GM12878 (cell line): Measurements from ENCODE around the gene RMI2. TPM values are rescaled to one million over a fixed set of nuclear protein-coding genes. Genes with fewer than 3 reads are reported as not detected.

Source experiments
- ATF7 ChIP-seq: fragments of 450-650 bp; IDR thresholded peaks from 2 replicates; pipeline ENCODE4 v1.6.1; 2016; ENCODE audit warnings: low read depth, mild to moderate bottlenecking
- BCL11A ChIP-seq: IDR thresholded peaks from 2 replicates; pipeline ENCODE4 v1.6.1; 2011; ENCODE audit warnings: low read depth, low read length
- CBX3 ChIP-seq: fragments of 200-600 bp; sonication (generic); IDR thresholded peaks from 2 replicates; pipeline ENCODE4 v1.6.1; 2016; ENCODE audit warnings: low read depth, borderline replicate concordance
- CHD1 ChIP-seq: IDR thresholded peaks from 2 replicates; pipeline ENCODE4 v1.6.1; 2012; ENCODE audit warnings: low read depth, low read length, improper control_type of control experiment
- CUX1 ChIP-seq: IDR thresholded peaks from 2 replicates; pipeline ENCODE4 v1.6.1; 2012; ENCODE audit warnings: improper control_type of control experiment, low read depth, low read length; ENCODE audit not compliant: insufficient replicate concordance
- EP300 ChIP-seq, 2 experiments: fragments of 150-350 bp in 1 of 2; IDR thresholded peaks; 2 replicates each; pipeline ENCODE4 v1.6.1; 2011 to 2012; ENCODE audit warnings: low read depth in 2 of 2, low read length in 2 of 2, borderline replicate concordance in 1 of 2, improper control_type of control experiment in 1 of 2, inconsistent platforms in 1 of 2; ENCODE audit not compliant: control insufficient read depth in 1 of 2
- HDAC2 ChIP-seq: fragments of 200-600 bp; sonication (generic); IDR thresholded peaks from 2 replicates; pipeline ENCODE4 v1.6.1; 2017
- HDAC6 ChIP-seq: fragments of 200-600 bp; sonication (generic); IDR thresholded peaks from one replicate; pipeline ENCODE4 v1.8.0; 2017; ENCODE audit warnings: antibody characterized with exemption; ENCODE audit not compliant: unreplicated experiment
- KLF5 ChIP-seq: fragments of 450-650 bp; IDR thresholded peaks from 2 replicates; pipeline ENCODE4 v1.6.1; 2014; ENCODE audit warnings: mild to moderate bottlenecking; ENCODE audit not compliant: partially characterized antibody
- MEF2B ChIP-seq: fragments of 450-650 bp; IDR thresholded peaks from 2 replicates; pipeline ENCODE4 v1.6.1; 2018; ENCODE audit warnings: mild to moderate bottlenecking, moderate library complexity; ENCODE audit not compliant: partially characterized antibody, poor library complexity, severe bottlenecking
- NFIC ChIP-seq: IDR thresholded peaks from 2 replicates; pipeline ENCODE4 v1.6.1; 2012; ENCODE audit warnings: low read depth, mild to moderate bottlenecking, inconsistent platforms, low read length, moderate library complexity
- SMAD1 ChIP-seq: fragments of 450-650 bp; IDR thresholded peaks from 2 replicates; pipeline ENCODE4 v1.6.1; 2018; ENCODE audit warnings: mild to moderate bottlenecking, low read depth; ENCODE audit not compliant: partially characterized antibody
- SPI1 ChIP-seq: IDR thresholded peaks from 2 replicates; pipeline ENCODE4 v1.6.1; 2011; ENCODE audit warnings: low read depth, mild to moderate bottlenecking, low read length, moderate library complexity, borderline replicate concordance; ENCODE audit not compliant: insufficient read depth
- SREBF2 ChIP-seq: IDR thresholded peaks from 2 replicates; pipeline ENCODE4 v1.6.1; 2012; ENCODE audit warnings: mild to moderate bottlenecking, low read length
- STAT1 ChIP-seq: fragments of 450-650 bp; conservative IDR thresholded peaks from 2 replicates; pipeline ENCODE4 v1.6.1; 2014; ENCODE audit warnings: antibody characterized with exemption, mild to moderate bottlenecking
- STAT3 ChIP-seq: IDR thresholded peaks from 2 replicates; pipeline ENCODE4 v1.6.1; 2011; ENCODE audit warnings: low read depth, low read length, improper control_type of control experiment
- TBL1XR1 ChIP-seq: IDR thresholded peaks from 2 replicates; pipeline ENCODE4 v1.6.1; 2012; ENCODE audit warnings: low read depth, low read length, improper control_type of control experiment
- USF1 ChIP-seq: IDR thresholded peaks from 2 replicates; pipeline ENCODE4 v1.6.1; 2011; ENCODE audit warnings: borderline replicate concordance, low read depth, mild to moderate bottlenecking, moderate library complexity, mixed read lengths, low read length; ENCODE audit not compliant: insufficient read depth; ENCODE audit errors: extremely low read length
- ZNF217 ChIP-seq: fragments of 450-650 bp; IDR thresholded peaks from 2 replicates; pipeline ENCODE4 v1.6.1; 2017; ENCODE audit warnings: antibody characterized with exemption, mild to moderate bottlenecking
- ZNF622 ChIP-seq: fragments of 450-650 bp; IDR thresholded peaks from 2 replicates; pipeline ENCODE4 v1.6.1; 2017; ENCODE audit warnings: mild to moderate bottlenecking, inconsistent platforms
- polyA plus RNA-seq, 11 experiments: library from polyadenylated mRNA; depleted of rRNA in 4 of 11; unstranded in 6 of 11; stranded (reverse) in 5 of 11; fragments of >200 nt; fragmentation: Nextera tagmentation in 4 of 11; fragmentation: Illumina TruSeq in 1 of 11; extraction: Ambion mirVana in 4 of 11; extraction: Trizol in 1 of 11; gene quantifications; 1 replicate in 1 of 11; 2 replicates in 10 of 11; pipeline versions ENCODE4 v1.2.1 to v1.2.3, GENCODE V29; 2011 to 2016; ENCODE audit warnings: inconsistent platforms in 2 of 11, missing spikeins in 2 of 11, low read depth in 1 of 11
- total RNA-seq, 4 experiments: library from RNA; depleted of rRNA in 3 of 4; stranded (reverse); fragments of >200 nt in 3 of 4; fragmentation: Illumina TruSeq in 1 of 4; extraction: Trizol in 1 of 4; gene quantifications; 2 replicates each; pipeline versions ENCODE4 v1.2.1 to v1.2.3, GENCODE V29; 2013 to 2021
- TF ChIP-seq, protein P1 (sequence below): fragments of 450-650 bp; IDR thresholded peaks from 2 replicates; pipeline ENCODE4 v1.6.1; 2017; ENCODE audit warnings: mild to moderate bottlenecking
- TF ChIP-seq, protein P2 (sequence below): fragments of 450-650 bp; IDR thresholded peaks from 2 replicates; pipeline ENCODE4 v1.6.1; 2016; ENCODE audit warnings: mild to moderate bottlenecking

The RMI2 gene
- total and polyA plus RNA-seq, 10 of the 15 experiments (the other 5 are each of a cell fraction or from before 2014, with no cell fraction given): 9.6 to 68.8 (median 32.1) TPM

DNA sequence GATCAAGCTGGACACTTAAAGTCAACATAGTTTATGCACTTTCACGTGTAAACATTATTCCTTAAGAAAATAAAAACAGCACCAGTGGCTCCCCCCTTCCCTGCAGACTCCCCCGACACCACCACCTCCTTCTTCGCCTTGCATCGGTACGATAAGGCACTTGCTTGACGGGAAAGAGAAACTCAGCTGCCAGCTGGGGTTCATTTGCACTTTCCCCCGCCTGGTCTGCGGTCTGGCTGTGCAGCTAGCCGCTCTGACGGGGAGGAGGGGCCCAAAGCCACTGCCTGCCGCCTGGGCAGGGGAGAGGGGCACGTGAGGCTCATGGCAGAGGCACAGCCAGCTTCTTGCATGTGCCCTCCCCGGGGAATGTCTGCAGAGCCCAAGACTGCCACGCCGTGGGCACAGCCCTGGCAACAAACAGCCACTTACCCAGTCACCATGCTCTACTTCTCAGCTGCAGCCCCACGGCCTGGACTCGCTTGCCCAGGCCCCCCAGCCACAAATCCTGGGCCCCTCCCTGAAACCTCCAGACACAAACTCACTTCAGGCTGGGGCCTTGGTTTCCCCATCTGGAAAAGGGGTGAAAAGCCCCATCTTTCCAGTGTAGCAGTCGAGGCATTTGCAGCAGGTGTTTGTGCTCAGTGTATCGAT, 47.6 kb upstream of the RMI2 start (continued):
- TF ChIP-seq EP300 (IDR thresholded peaks at IDR 0.05; ENCODE audit: borderline replicate concordance in 1 of 2, control insufficient read depth in 1 of 2, low read depth in 2 of 2, low read length in 2 of 2): peak; percentile 86 to 94
- peak; percentile 88 for TF ChIP-seq TBL1XR1
- TF ChIP-seq CHD1: no peak
- TF ChIP-seq, protein P1, sequence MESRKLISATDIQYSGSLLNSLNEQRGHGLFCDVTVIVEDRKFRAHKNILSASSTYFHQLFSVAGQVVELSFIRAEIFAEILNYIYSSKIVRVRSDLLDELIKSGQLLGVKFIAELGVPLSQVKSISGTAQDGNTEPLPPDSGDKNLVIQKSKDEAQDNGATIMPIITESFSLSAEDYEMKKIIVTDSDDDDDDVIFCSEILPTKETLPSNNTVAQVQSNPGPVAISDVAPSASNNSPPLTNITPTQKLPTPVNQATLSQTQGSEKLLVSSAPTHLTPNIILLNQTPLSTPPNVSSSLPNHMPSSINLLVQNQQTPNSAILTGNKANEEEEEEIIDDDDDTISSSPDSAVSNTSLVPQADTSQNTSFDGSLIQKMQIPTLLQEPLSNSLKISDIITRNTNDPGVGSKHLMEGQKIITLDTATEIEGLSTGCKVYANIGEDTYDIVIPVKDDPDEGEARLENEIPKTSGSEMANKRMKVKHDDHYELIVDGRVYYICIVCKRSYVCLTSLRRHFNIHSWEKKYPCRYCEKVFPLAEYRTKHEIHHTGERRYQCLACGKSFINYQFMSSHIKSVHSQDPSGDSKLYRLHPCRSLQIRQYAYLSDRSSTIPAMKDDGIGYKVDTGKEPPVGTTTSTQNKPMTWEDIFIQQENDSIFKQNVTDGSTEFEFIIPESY: no peak
- TF ChIP-seq CBX3: no peak
- TF ChIP-seq SMAD1: peak; percentile 32
- peak; percentile 57 for TF ChIP-seq KLF5
- no peak for TF ChIP-seq HDAC2
- TF ChIP-seq ZNF622: no peak
- TF ChIP-seq MEF2B: peak; percentile 93
- peak; percentile 88 for TF ChIP-seq ZNF217
- TF ChIP-seq NFIC: no peak
- no peak for TF ChIP-seq SREBF2
- no peak for TF ChIP-seq HDAC6
- TF ChIP-seq SPI1: no peak
- TF ChIP-seq STAT1: no peak
- TF ChIP-seq, protein P2, sequence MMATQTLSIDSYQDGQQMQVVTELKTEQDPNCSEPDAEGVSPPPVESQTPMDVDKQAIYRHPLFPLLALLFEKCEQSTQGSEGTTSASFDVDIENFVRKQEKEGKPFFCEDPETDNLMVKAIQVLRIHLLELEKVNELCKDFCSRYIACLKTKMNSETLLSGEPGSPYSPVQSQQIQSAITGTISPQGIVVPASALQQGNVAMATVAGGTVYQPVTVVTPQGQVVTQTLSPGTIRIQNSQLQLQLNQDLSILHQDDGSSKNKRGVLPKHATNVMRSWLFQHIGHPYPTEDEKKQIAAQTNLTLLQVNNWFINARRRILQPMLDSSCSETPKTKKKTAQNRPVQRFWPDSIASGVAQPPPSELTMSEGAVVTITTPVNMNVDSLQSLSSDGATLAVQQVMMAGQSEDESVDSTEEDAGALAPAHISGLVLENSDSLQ: peak; percentile 25; the same call in 1 of the 2 replicates
- no peak for TF ChIP-seq STAT3
- TF ChIP-seq BCL11A: peak; percentile 82
- TF ChIP-seq ATF7: no peak; the same call in 1 of the 2 replicates
- peak; percentile 32 for TF ChIP-seq CUX1
- peak; percentile 79 for TF ChIP-seq USF1
